NOMO-1 treated with DMSO at 0.1 percent for 48 hours (cell line): ENCODE measurements around the gene PCYT2.
"Not testable (repeated sequence)": the region's sequence is repeated elsewhere in the genome, so short reads cannot be mapped to it uniquely, and the experiment has no call there.

Experiments used
- DNase-seq: peaks from one replicate; lab custom pipeline; 2025; ENCODE audit not compliant: unreplicated experiment; lab: John Stamatoyannopoulos, UW

PCYT2 gene

GRCh38 chr17:81927653-81928543, 16.7 kb upstream of the PCYT2 start, which contains the start of gene MAFG:
TSS of gene MAFG (minus strand) at chr17:81927735. CDS start at chr17:81923185, 4,550 bp downstream.
- DNase-seq = peak; percentile 86

GRCh38 chr17:81927152-81927652, 16.0 kb upstream of the PCYT2 start:
- no peak for DNase-seq

- peak; percentile 51 for DNase-seq
Observed at GRCh38 chr17:81926451-81927151, 15.4 kb upstream of the PCYT2 start.

GRCh38 chr17:81925860-81926450, 14.8 kb upstream of the PCYT2 start:
- DNase-seq = no peak

- DNase-seq = no peak
Observed at GRCh38 chr17:81924557-81925532, 13.6 kb upstream of the PCYT2 start.

GRCh38 chr17:81923302-81924260, 12.4 kb upstream of the PCYT2 start:
- DNase-seq = peak; percentile 91

- DNase-seq = peak; percentile 84
Observed at GRCh38 chr17:81922566-81923301, 11.5 kb upstream of the PCYT2 start.

GRCh38 chr17:81921996-81922565, 10.9 kb upstream of the PCYT2 start:
- no peak for DNase-seq

GRCh38 chr17:81921537-81921862, 10.3 kb upstream of the PCYT2 start:
- DNase-seq = no peak

GRCh38 chr17:81920612-81921536, 9.7 kb upstream of the PCYT2 start:
- peak; percentile 80 for DNase-seq

GRCh38 chr17:81918832-81919545, 7.8 kb upstream of the PCYT2 start:
- DNase-seq = peak; percentile 29

- not testable (repeated sequence) for DNase-seq
Observed at GRCh38 chr17:81918333-81918669, 7.1 kb upstream of the PCYT2 start.

- peak; percentile 76 for DNase-seq
Observed at GRCh38 chr17:81917565-81918332, 6.5 kb upstream of the PCYT2 start, which contains the start of gene SIRT7. TSS of gene SIRT7 (minus strand) at chr17:81918176. CDS start at chr17:81918131, 45 bp downstream.

- DNase-seq = no peak
Observed at GRCh38 chr17:81916234-81917001, 5.2 kb upstream of the PCYT2 start.

- DNase-seq = no peak
Observed at GRCh38 chr17:81915331-81915730, 4.1 kb upstream of the PCYT2 start.
